Globus pallidus (tissue), 1 donor: ENCODE data around the gene TNRC6C.
A peak's percentile ranks its signal among the peaks of the same experiment; 100 is the strongest.

Experiments
- DNase-seq: peaks from one replicate; pipeline ENCODE4 v3.0.0-alpha.2; 2015; ENCODE audit warnings: low spot score

Gene TNRC6C

DNA sequence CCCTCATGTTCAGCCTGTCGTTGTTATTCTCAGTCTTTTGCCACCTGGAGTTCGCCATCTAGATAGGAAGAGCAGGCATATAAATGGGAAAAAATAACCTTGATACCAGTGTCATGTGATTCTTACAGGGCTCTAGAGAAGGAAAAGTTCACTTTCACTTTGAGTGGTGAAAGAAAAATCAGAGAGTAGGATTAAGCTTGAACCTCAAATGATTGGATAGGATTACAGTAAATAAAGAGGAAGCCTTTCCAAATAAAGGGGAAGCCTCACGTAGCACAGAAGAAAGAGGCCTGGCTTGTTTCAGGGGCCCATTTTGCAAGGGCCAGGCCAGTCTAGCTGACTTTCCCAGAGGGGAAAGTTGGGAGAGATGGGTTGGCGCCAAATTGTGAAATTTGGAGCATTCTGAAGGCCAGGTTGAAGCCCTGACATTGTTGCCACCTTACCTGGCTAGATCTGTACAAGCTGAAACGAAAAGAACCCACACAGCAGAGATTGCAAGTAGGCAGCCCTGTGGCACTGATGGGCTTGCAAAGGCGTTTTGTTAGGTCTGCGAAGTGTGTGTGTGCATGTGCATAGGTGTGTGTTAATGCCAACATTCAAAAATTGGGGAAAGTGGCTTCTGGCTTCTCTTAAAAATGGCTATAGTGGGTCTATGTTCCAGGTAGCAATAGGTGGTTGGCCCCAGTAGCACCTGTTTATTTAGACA lies 131.2 kb downstream of the TNRC6C start:
- DNase-seq = no peak

DNA sequence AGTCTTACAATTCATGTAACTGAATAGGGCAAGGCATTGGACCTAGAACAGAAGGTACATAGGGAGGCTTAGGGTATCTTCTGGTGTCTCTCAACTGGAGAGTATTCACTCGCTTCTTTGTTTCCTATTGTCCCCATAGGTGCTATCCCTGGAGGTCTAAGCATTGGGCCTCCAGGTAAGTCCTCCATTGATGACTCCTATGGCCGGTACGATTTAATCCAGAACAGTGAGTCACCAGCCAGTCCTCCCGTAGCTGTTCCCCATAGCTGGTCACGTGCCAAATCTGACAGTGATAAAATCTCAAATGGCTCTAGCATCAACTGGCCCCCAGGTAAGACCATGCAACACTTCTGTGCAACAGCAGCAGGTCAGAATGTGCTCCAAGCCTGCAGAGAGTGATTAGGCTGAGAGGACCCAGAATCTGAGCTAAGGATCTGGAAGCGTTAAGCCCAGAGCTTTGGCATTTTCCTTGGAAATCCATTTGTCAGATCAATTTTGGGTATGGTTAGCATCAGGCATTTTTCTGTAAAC lies 134.4 kb downstream of the TNRC6C start:
- no peak for DNase-seq

DNA sequence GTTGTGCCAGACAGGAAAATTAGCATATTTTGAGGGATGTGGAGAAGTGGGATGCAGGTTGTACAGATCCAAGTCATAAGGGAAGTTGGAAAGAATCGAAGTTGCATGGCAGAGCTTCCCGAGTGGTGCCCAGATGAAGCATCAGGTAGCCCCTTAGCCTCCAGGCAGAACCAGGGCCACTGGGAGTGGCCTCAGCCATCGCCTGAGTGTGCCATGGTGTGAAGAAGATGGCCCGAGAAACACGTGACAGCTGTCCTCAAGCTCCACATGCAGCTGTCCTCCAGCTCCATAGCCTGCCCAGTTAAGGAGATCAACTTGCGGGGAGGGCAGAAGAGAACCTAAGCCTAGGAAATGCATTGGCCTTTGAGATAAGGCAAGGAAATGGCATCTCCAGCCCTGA lies 136.5 kb downstream of the TNRC6C start:
- no peak for DNase-seq

DNA sequence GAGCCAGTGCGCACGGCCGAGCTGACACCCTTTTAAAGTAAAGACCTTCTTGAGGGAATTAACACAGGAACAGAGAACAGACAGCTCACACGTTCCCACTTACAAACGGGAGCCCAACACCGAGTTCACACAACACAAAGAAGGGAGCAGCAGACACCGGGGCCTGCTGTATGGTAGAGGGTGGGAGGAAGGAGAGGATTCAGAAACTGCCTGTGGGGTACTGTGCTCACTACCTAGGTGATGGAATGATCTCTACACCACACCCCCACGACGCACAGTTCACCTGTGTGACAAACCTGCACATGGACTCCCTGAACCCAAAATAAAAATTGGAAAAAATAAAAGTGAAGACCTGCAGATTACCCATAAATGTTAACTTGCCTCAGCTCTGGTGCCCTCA lies 137.6 kb downstream of the TNRC6C start:
- DNase-seq = no peak

DNA sequence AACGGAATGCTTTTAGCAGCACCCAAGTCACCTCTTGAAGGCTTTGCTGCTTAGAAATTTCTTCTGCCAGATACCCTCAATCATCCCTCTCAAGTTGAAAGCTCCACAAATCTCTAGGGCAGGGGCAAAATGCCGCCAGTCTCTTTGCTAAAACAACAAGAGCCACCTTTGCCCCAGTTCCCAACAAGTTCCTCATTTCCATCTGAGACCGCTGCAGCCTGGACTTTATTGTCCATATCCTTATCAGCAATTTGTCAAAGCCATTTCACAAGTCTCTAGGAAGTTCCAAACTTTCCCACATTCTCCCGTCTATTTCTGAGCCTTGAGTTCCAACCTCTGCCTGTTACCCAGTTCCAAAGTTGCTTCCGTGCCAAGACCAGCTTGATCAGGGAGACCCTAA lies 142.6 kb downstream of the TNRC6C start:
- no peak for DNase-seq

DNA sequence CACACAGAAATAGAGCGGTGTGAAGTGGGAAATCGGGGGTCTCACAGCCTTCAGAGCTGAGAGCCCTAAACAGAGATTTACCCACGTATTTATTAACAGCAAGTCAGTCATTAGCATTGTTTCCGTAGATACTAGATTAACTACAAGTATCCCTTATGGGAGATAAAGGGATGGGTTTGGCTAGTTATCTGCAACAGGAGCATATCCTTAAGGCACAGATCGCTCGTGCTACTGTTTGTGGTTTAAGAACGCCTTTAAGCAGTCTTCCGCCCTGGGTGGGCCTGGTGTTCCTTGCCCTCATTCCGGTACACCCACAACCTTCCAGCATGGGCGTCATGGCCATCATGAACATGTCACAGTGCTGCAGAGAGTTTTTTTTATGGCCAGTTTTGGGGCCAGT lies 143.0 kb downstream of the TNRC6C start:
- DNase-seq = no peak

DNA sequence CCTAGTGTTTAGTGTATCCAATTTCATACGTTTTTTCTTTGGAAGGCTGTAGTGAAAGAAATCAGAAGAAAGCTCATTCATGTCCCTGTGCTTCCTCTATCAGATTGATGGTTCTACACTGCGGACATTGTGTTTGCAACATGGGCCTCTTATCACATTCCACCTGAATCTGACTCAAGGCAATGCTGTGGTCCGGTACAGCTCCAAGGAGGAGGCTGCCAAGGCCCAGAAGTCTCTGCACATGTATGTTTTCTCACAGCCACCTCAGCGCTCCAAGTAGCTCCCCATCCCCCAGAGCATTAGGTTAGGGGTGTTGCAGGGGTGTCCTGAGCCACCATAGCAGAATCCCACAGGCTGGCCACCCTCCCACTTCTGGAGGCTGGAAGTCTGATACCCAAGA lies 144.8 kb downstream of the TNRC6C start:
- DNase-seq = no peak

DNA sequence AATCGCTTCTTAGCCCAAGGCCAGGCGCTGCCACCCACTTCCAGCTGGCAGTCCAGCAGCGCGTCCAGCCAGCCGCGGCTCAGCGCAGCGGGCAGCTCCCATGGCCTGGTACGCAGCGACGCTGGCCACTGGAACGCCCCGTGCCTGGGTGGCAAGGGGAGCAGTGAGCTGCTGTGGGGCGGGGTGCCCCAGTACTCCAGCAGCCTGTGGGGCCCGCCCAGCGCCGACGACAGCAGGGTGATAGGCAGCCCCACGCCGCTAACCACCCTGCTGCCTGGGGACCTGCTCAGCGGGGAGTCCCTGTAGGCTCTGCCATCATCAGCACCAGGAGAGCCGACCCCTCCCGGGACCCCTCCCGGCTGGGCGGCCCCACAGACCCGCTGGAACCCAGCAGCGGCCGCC lies 146.0 kb downstream of the TNRC6C start:
- DNase-seq = no peak

DNA sequence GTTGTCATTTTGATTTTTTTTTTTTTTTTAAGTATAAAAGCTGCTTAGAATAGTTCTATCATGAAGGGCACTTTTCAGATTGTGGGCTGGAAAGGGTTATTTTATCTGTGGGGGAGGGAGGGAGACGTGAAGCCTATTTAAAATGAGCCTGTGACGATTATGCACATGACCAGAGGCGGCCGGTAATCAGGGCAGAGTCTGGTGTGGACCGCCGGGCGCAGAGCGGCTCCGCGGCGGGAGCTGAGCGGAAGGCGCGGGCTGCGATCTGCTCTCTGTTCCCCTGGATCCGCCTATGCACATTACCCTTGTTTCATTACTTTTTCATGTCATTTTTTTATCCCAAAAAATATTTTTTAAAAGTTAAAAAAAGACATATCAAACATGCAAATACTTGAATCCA lies 146.6 kb downstream of the TNRC6C start:
- no peak for DNase-seq

DNA sequence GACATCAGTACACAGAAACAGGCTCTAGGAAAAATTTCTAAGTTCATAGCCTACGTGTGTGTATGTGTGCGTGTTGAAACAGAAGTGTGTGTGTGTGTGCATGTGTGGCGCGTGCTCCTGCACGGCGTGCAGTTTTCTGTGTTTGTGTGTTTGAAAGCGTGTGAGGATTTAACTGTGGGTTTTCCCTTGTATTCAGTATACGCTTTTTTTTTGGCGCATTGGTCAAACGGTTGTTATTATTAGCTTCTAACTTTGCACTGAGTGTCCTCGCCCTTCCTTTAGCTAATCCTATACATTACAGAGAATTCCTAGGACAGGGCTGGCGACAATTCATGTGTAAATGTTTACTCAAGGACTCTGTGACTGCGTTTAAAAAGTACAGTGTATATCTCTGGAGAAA lies 147.0 kb downstream of the TNRC6C start:
- DNase-seq = no peak

DNA sequence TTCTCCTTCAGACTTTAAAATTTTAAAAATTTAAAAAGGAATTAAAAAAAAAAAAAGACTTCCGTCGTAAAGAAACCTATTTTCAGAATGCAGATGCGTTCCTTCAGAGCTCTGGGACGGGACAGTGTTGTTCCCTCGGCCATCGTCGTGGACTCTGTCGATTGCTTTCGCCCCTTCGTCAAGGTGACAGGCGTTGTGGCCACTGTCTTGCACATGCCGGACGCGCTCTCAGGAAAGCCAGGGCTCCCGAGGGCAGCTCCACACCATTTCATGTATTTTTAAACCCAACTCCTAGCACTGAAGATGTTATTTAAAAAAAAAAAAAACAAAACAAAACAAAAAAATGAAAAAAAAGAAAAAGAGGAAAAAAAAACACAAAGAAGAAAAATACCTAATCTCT lies 147.7 kb downstream of the TNRC6C start:
- no peak for DNase-seq

DNA sequence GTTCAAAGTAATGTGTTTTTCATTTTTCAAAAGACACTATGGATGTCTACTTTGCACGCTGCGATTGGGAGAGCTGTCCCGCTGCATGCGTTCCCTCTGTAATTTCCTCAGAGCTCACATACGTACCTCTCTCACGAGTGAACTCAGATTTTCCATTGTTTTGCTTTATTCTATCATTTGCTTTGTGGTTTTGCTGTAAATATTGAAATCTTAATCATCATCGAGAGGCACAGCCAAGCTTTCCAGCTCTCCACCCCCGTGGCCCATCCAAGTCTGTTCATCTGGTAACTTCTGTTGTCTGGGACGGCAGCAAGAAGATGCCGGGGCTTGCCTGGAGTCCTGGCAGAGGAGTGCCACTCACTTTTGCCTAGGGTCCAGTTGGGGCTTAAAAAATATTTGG lies 149.0 kb downstream of the TNRC6C start:
- DNase-seq = no peak

DNA sequence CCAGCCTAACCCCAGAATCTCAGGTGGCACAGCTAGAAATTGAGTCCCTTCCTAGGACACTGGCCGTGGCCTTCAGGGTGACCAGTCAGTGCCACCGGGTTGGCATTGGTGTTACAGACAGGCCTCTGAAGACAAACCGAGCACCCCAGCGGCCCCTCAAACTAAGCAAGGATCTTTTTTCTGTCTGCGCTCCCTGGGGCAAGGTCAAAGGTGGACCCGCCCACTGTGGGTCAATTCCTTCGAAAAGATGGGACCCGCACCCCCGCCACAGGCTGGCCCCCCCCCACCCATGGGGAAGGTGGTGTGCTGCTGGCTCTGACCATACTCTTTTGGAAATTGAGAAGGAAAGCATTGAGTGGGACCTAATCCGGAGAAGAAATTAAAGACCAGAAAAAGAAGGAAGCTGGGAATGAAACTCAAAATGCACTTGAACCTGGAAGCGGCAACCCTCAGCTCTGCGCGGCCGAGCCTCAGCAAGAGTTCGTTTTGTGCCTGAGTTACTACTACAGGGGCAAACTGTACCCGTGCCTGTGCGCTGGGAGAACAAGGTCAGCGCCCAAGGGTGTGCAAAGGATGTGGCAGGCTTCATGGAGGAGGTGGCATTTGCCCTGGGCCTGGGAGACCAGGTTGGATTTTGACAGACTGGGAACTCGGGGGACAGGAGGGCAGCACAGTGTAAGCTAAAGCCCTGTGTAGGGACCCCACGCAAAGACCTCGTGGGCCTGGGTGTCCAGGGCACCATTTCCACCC lies 149.6 kb downstream of the TNRC6C start:
- no peak for DNase-seq

DNA sequence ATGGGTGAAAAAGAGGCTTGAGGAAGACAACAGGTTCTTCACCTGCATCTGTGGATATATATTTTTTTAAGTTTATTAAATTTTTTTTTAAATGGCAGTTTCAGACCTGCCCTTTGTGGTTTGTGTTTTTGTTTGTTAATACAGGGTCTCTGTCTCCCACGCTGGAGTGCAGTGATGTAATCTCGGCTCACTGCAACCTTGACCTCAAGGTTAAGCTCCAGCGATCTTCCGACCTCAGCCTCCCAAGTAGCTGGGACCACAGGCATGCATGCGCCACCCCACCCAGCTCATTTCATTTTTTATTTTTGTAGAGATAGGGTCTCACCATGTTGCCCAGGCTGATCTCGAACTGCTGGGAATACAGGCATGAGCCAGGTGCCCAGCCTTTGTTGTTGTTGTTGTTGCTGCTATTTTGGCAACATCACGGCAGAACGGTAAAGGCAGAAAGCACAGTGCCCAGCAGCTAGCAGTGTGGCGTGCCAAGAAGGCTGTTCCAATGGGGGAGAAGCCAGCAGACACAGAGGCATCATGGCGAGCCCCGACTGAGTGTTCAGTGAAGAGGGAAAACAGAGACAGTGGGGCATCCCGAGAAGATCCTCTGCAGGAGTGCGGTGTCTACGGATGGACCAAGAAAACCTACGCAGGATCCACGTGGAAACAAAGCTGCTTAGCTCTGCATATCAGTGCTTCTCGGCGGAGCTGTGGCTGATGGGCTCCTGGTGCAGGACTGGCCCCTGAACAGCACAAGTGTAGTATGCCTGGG lies 150.4 kb downstream of the TNRC6C start:
- DNase-seq = no peak

DNA sequence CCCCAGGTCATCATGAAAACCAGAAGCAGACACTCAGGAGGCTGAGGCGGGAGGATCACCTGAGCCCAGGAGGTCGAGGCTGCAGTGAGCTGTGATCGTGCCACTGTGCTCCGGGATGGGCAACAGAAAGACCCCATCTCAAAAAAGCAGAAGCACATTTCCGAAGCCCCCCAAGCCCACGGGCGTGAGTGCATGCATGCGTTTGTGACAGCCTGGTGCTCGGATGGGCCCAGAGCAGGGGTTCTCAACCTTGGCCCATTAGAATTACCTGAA lies 150.9 kb downstream of the TNRC6C start:
- DNase-seq = no peak

DNA sequence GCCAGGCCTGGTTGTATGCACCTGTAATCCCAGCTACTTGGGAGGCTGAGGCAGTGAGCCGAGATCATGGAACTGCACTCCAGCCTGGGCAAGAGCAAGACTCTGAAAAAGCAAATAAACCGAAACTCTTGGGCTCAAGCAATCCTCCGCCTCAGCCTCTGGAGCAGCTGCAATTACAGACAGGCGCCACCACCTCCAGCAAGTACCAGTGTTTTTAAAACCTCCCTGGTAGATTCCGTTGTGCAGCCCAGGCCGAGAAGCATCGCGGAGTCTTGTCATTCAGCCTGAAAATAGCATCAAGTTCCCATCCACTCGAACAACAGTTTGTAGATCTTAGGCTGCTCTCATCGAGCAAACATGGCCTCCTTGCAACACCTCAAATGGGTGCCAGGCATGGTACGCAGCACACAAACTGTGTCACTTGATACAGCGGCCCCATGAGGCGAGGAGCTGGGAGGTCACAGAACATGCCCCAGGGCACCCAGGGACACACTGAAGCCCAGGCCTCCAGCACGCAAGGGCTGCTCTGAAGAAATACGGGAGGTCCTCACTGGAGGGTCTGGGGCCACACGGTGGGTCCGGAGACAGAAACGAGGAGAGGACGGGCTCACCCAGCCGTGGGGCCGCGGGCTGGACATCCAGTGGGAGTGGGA lies 152.0 kb downstream of the TNRC6C start:
- no peak for DNase-seq

DNA sequence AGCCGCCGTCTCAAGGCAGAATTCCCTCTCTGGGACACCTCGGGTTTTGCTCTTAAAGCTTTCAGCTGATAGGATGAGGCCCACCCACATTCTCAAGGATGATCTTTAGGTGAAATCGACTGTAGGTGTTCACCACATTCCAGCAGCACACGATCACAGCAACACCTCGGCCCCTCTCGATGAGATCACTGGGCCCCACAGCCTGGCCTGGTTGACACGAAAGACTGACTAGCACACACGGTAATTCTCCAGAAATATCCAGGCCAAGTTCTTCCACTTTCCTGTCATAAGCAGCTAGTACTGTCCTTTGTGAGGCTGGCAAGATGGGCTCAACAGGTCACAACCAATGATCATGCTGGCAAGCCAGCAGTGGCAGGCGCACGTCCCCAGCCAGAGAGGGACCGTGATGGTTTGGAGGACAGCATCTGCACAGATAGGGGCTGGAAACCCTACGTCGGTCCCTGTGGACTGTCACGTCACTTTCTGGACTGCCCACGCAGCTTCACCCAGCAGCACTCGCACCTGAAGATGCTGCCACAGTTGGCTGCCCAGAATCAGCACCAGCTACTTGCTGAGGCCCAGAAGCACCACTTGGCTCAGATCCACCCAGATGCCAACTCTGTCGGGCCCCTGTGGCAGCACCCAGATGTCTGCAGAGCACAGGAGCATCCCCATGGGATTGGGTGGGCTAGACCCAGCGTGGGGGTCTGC lies 152.7 kb downstream of the TNRC6C start:
- DNase-seq = no peak

DNA sequence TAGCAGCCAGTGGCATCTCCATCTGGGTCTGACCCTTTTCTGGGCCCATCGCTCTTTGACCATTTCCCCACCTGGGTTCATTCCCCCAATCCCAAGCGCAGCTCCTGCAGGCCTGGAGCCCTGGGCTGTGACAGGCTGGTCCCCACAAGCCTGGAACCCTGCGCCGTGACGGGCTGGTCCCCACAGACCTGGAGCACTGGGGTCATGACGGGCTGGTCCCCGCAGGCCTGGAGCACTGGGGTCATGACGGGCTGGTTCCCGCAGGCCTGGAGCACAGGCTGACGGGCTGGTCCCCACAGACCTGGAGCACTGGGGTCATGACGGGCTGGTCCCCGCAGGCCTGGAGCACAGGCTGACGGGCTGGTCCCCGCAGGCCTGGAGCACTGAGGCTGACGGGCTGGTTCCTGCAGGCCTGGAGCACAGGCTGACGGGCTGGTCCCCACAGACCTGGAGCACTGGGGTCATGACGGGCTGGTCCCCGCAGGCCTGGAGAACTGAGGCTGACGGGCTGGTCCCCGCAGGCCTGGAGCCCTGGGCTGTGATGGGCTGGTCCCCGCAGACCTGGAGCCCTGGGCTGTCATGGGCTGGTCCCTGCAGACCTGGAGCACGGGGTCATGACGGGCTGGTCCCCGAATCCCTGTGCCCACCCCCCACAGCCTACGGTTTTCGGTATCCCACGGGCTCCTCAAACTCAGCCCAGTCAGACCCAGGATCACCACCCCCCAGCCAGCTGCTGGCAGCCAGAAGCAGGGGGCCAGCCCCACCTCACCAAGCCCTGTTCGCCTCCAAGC lies 153.4 kb downstream of the TNRC6C start:
- no peak for DNase-seq

DNA sequence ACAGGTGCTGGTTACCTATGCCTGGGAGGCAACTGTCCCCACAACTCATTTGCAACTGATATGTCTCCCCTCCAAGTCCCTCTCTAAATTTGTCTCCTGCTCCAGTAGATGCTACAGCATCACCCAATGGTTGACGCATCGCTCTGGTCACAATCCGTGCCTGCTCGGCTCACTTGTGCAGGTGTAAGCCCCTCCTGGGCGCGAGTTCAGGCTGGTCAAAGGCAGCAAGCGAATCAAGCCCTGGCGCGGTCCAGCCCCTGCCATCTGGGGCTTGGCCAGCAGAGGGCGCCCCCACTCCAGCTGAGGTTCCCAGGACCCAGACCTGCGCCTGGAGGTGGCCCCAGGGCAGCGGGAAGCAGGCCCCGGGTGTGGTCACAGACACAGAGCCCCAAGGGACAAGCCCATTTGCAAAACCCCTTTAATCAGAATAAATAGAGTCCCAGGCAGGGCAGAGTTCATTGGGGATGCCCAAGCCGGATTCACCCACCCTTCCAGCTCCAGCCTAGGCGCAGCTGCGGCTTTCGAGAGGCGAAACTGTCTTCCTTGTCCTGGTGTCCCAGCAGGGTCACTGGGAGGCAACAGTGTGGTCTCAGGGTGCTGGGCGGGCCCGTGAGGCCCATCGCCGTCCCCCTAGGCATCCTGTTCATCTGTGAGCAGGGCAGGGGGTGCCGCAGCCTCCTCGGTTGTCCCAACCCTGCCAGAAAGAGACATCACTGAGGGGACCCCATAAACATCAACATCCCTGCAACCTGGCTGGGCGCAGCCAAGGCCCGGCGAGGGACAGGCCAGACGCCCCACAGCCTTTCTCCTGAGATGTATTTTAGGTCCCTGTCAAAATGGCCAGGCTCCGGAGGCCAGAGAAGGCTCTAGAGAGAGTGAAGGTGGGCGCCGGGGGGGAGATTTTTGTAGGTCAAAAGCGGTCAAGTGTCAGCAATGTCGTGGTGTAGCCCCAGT lies 154.3 kb downstream of the TNRC6C start:
- peak; percentile 79 for DNase-seq
